ENCODE measurements around the gene ZFP14.
"Not testable (repeated sequence)": the region's sequence is repeated elsewhere in the genome, so short reads cannot be mapped to it uniquely, and the experiment has no call there.

ZFP14 gene

DNA sequence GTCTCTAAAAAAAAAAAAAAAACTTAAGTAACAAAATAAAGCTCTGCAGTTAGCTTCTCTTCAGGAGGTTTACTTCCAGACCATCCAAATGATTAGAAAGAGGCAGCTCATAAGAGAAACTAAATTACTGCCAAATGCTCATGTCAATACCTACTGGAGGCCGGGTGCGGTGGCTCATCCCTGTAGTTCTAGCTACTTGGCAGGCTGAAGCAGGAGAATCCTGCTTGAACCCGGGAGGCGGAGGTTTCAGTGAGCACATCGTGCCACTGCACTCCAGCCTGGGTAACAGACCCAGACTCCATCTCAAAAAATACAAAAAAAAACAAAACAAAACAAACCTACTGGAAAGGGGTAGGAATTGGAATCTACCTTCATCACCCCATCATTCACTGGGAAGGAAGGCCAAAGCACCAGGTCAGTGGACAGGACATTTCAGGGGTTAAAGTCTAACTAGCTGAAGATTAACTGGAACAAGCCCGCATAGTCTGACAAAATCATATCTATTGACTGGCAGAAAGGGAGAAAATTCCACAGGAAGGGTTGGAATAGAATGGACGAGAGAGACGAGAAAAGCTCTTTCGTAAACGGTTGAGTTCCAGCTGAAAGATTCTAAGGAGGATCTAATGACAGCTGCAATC, 1.3 kb downstream of the ZFP14 start:
- no peaks in the 10 kb centered on the region for H3K27me3 Mint-ChIP-seq
- peaks cover 8 to 13% of the 10 kb centered on the region in 2 donors for H3K9me3 Mint-ChIP-seq
- DNase-seq (no peak), ATAC-seq (no peak)
- H3K4me1 Mint-ChIP-seq = peaks cover 22% of the 10 kb centered on the region
- peak overlapping the region; percentile 99 to 100 for H3K27ac Mint-ChIP-seq
- peak overlapping the region; percentile 97 to 98 for H3K4me3 Mint-ChIP-seq

DNA sequence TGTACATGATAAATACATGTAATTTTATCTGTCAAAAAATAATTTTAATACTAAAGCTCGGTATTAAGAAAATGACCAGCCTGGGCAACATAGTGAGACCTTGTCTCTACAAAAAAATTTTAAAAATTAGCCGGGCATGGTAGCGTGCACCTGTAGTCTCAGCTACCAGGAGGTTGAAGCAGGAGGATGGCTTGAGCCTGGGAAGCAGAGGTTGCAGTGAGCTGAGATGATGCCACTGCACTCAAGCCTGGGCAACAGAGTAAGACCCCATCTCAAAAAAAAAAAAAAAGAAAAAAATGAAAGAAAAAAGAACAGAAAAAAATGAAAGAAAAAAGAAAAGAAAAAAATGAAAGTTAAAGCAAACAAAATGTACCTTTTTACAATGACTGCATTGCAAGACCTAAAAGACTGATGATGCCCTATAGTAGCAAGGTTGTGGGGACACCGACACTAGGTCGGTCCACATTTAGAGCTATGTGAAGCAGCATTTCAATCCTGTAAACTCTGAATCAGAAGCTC, 5.3 kb downstream of the ZFP14 start:
- no peak for ATAC-seq
- DNase-seq = no peak
- H3K9me3 Mint-ChIP-seq = peaks cover 27 to 40% of the 10 kb centered on the region in 2 donors
- H3K4me1 Mint-ChIP-seq = peaks cover 20% of the 10 kb centered on the region
- no peak overlapping the region for H3K4me3 Mint-ChIP-seq
- H3K27me3 Mint-ChIP-seq = no peaks in the 10 kb centered on the region
- H3K27ac Mint-ChIP-seq = peak overlapping the region in 1 of 2 donors; percentile 54

DNA sequence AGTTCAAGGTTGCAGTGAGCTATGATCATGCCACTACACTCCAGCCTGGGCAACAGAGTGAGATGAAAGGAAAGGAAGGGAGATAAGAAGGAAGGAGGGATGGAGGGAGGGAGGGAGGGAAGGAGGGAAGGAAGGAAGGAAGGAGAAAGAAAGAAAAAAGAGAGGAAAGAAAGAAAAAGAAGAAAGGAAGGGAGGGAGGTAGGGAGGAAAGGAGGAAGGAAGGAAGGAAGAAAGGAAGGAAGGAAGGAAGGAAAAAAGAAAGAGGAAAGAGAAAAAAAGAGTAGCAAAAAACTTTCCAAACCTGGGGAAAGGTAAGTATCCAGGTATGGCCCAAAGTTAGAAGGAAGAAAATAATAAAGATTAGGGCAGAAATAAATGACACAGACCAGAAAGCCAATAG, 7.1 kb downstream of the ZFP14 start:
- ATAC-seq (no peak), DNase-seq (no peak)
- H3K4me1 Mint-ChIP-seq = peaks cover 2% of the 10 kb centered on the region
- H3K27ac Mint-ChIP-seq = no peak overlapping the region
- no peaks in the 10 kb centered on the region for H3K27me3 Mint-ChIP-seq
- no peak overlapping the region for H3K4me3 Mint-ChIP-seq
- peaks cover 25 to 50% of the 10 kb centered on the region in 2 donors for H3K9me3 Mint-ChIP-seq

DNA sequence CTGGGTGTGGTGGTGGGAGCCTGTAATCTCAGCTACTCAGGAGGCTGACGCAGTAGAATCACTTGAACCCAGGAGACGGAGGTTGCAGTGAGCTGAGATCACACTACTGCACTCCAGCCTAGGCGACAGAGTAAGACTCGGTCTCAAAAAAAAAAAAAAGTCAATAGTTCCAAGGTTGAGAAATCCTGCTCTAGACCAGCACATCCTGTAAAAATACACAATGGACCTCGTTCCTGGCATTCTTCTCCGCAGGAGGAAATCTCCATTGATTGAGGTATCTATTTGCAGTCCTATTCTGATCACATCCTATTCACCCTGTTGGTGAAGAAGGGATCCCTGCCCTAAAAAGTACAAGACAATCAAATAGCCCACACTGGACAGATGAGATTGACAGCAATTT, 15.2 kb downstream of the ZFP14 start:
- no peaks in the 10 kb centered on the region for H3K4me1 Mint-ChIP-seq
- H3K27me3 Mint-ChIP-seq = no peaks in the 10 kb centered on the region
- DNase-seq (no peak), ATAC-seq (no peak)
- H3K9me3 Mint-ChIP-seq = peaks cover 20 to 31% of the 10 kb centered on the region in 2 donors
- H3K4me3 Mint-ChIP-seq = no peak overlapping the region
- H3K27ac Mint-ChIP-seq = no peak overlapping the region

DNA sequence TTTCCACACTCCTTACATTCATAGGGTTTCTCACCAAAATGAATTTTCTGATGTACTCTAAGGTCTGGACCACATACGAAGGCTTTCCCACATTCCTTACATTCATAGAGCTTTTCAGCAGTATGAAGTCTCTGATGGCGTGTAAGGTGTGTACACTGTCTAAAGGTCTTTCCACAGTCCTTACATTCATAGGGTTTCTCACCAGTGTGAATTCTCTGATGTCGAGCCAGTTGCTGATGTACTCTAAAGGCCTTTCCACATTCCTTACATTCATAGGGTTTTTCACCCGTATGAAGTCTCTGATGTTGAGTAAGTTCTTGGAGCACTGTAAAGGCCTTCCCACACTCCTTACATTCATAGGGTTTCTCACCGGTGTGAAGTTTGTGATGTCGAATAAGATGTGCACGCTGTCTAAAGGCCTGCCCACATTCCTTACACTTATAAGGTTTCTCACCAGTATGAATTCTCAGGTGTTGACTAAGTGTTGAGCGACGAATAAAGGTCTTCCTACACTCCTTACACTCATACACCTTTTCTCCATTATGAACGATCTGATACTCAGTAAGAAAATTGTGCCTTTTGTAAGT, 38.1 kb downstream of the ZFP14 start:
- no peak overlapping the region for H3K4me3 Mint-ChIP-seq
- ATAC-seq (no peak), DNase-seq (no peak)
- H3K4me1 Mint-ChIP-seq = no peaks in the 10 kb centered on the region
- H3K27me3 Mint-ChIP-seq = no peaks in the 10 kb centered on the region
- peaks cover 46 to 74% of the 10 kb centered on the region in 2 donors for H3K9me3 Mint-ChIP-seq
- H3K27ac Mint-ChIP-seq = no peak overlapping the region

- Mint-ChIP-seq H3K4me3 (peak overlapping the region; percentile 74 to 84), H3K27ac (no peak overlapping the region), H3K4me1 (peaks cover 8% of the 10 kb centered on the region), H3K27me3 (no peaks in the 10 kb centered on the region), H3K9me3 (peaks cover 38 to 66% of the 10 kb centered on the region in 2 donors)
- peak; percentile 99 for ATAC-seq
- peak; percentile 72 to 79 for DNase-seq
These were observed 47.4 kb downstream of the ZFP14 start for GRCh38 chr19:36331353-36332228.

GRCh38 chr19:36330216-36330615, 48.8 kb downstream of the ZFP14 start:
- H3K9me3 Mint-ChIP-seq = peaks cover 38 to 70% of the 10 kb centered on the region in 2 donors
- DNase-seq (no peak), ATAC-seq (no peak)
- peak overlapping the region in 1 of 2 donors; percentile 74 for H3K4me3 Mint-ChIP-seq
- H3K4me1 Mint-ChIP-seq = peaks cover 8% of the 10 kb centered on the region
- no peaks in the 10 kb centered on the region for H3K27me3 Mint-ChIP-seq
- no peak overlapping the region for H3K27ac Mint-ChIP-seq

DNA sequence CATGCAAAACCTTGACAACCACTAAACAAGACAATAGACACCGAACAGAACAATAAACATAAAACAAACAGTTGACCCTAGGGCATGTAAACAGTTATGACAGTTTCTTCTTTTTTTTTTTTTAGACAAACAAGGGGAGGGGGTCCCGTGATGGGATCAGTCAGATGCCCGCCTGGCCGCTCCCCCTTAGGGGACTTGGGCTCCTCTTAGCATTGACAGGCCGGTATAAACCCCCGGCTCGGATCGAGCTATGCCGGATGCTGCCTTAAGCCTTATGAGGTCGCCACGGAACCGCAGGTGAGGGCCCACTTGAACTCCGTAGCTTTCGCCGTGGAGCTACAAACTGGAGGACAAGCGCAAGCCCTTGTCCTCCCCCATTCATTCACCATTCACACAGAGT, 49.5 kb downstream of the ZFP14 start:
- not testable (repeated sequence) for H3K4me1 Mint-ChIP-seq, H3K27ac Mint-ChIP-seq, ATAC-seq, DNase-seq, H3K27me3 Mint-ChIP-seq, H3K4me3 Mint-ChIP-seq
- H3K9me3 Mint-ChIP-seq = peaks cover 44 to 77% of the 10 kb centered on the region in 2 donors

DNA sequence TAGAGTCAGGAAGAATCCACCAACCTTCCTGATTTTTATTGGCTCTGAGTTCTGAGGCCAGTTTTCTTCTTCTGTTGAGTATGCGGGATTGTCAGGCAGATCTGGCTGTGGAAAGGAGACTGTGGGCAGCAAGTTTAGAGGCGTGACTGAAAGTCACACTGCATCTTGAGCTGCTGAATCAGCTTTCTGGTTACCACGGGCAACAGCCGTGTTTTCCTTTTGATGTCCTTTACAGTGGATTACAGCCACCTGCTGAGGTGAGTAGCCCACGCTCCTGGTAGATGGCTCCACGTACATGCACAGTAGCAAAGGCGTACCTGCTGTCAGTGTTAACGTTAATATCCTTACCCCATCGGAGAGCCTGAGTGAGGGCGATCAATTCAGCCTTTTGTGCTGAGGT, 52.4 kb downstream of the ZFP14 start:
- ATAC-seq, H3K27me3 Mint-ChIP-seq, H3K4me1 Mint-ChIP-seq, H3K27ac Mint-ChIP-seq, H3K4me3 Mint-ChIP-seq, DNase-seq: not testable (repeated sequence)
- peaks cover 44 to 82% of the 10 kb centered on the region in 2 donors for H3K9me3 Mint-ChIP-seq

GRCh38 chr19:36315164-36315563, 63.8 kb downstream of the ZFP14 start:
- not testable (repeated sequence) for H3K27ac Mint-ChIP-seq, H3K4me3 Mint-ChIP-seq, H3K27me3 Mint-ChIP-seq, H3K4me1 Mint-ChIP-seq, DNase-seq, ATAC-seq
- H3K9me3 Mint-ChIP-seq = peaks cover 9 to 31% of the 10 kb centered on the region in 2 donors

DNA sequence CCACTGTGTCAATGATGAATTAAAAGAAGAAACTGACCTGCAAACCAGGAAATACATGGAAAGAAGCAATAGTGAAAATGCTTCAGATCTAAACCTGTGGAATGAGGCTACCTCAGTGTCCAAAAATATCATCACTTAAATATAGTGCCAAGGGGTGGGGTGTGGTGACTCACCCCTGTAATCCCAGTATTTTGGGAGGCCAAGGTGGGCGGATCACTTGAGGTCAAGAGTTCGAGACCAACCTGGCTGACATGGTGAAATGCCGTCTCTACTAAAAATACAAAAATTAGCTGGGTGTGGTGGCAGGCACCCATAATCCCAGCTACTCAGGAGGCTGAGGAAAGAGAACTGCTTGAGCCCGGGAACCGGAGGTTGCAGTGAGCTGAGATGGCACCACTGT, 64.9 kb downstream of the ZFP14 start:
- H3K27me3 Mint-ChIP-seq, H3K4me3 Mint-ChIP-seq, DNase-seq, H3K27ac Mint-ChIP-seq, ATAC-seq, H3K4me1 Mint-ChIP-seq: not testable (repeated sequence)
- peaks cover 9 to 26% of the 10 kb centered on the region in 2 donors for H3K9me3 Mint-ChIP-seq

DNA sequence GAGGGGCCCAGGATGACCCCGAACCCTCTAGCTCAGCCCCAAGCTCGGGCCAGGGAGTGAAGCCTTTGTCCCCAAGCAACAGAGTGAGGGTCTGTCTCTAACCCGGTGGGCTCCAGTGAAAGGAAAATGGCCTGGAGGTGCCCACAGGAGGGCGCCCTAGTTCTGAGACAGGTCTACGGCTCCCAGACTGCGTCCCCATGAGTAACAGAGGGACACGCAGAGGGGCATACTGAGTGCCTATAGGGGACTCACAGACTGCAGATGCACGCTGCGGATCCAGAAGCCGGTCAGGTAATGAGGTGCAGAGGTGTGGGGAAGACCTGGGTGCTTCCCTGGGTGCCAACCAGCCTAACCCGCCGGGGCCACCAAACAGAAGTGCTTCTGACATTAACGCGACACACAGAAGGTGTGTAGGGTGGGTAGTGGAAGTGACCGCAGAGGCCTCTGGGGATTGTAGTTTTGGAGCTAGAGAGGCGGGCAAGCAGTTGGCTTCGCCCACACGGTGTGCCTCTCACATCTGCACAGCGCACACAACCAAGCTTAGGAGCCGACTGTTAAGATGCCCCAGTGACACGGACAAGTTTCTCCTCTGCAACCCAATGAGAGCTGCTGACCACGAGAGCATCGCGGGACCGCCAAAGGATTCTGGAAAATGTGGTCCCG, 67.8 kb downstream of the ZFP14 start:
- H3K27me3 Mint-ChIP-seq = not testable (repeated sequence)

GRCh38 chr19:36310416-36310990, 68.5 kb downstream of the ZFP14 start:
- not testable (repeated sequence) for H3K4me3 Mint-ChIP-seq, H3K27me3 Mint-ChIP-seq, H3K27ac Mint-ChIP-seq, H3K4me1 Mint-ChIP-seq, DNase-seq, ATAC-seq
- peaks cover 6 to 12% of the 10 kb centered on the region in 2 donors for H3K9me3 Mint-ChIP-seq

More for the DNA sequence above, 67.8 kb downstream of the ZFP14 start:
- not testable (repeated sequence) for H3K27ac Mint-ChIP-seq, H3K4me1 Mint-ChIP-seq, ATAC-seq, H3K4me3 Mint-ChIP-seq, DNase-seq
- peaks cover 9 to 20% of the 10 kb centered on the region in 2 donors for H3K9me3 Mint-ChIP-seq

DNA sequence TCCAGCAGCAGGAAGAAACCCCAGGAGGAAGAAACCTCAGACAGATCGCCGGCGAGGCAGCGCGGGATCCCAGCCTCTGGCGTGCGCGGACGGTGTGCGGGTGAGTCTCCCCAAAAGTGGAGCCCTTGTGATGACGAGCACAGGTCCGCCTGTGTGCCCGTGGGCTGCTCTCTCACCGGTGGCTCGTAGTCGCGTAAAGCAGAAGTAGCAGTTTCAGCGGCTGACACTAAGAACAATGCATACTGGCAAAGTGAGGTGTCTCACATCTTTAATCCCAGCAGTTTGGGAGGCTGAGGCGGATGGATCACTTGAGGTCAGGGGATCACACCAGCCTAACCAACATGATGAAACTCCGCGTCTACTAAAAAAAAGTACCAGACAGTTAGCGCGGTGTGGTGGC, 69.2 kb downstream of the ZFP14 start:
- not testable (repeated sequence) for H3K4me1 Mint-ChIP-seq, H3K27me3 Mint-ChIP-seq, H3K9me3 Mint-ChIP-seq, DNase-seq, ATAC-seq, H3K27ac Mint-ChIP-seq
- H3K4me3 Mint-ChIP-seq = peak overlapping the region in 1 of 2 donors; percentile 49

- DNase-seq, H3K4me1 Mint-ChIP-seq, ATAC-seq, H3K9me3 Mint-ChIP-seq, H3K27ac Mint-ChIP-seq, H3K27me3 Mint-ChIP-seq: not testable (repeated sequence)
- peak overlapping the region in 1 of 2 donors; percentile 49 for H3K4me3 Mint-ChIP-seq
These were observed 69.7 kb downstream of the ZFP14 start for GRCh38 chr19:36309309-36309708.

All from stimulated activated naive CD8-positive, alpha-beta T cell treated with anti-CD3 and anti-CD28 coated beads, Interleukin-15, amount 100 ng/mL, for 72 hours (primary cell).